ENCODE measurements around the gene LGMN. TPM values are rescaled to one million over a fixed set of nuclear protein-coding genes. Genes with fewer than 3 reads are reported as not detected.

Gene LGMN
- total RNA-seq, 1 experiment from 2014 or later, result 37.2 TPM

- Histone ChIP-seq H3K4me1 (ENCODE audit: control insufficient read depth, insufficient read depth, low read length) (no peaks in the 10 kb centered on the region), H3K4me3 (ENCODE audit: low read depth in 2 of 2, low read length in 2 of 2) (no peak overlapping the region), H3K9me3 (ENCODE audit: control insufficient read depth, insufficient read depth, low read depth, low read length) (no peaks in the 10 kb centered on the region), H3K36me3 (ENCODE audit: control insufficient read depth, insufficient read depth, low read length) (no peaks in the 10 kb centered on the region), H3K27ac (ENCODE audit: low read length) (no peak overlapping the region), H3K27me3 (ENCODE audit: control insufficient read depth, insufficient read depth, low read length) (no peaks in the 10 kb centered on the region)
- ChIA-PET POLR2A (no interaction called here), CTCF (no interaction called here)
- DNase-seq (ENCODE audit: low read depth, low spot score), result no peak
- no TSS peak for BruUV-seq (replicated peaks)
- TF ChIP-seq TCF7L2 (IDR thresholded peaks at IDR 0.05; ENCODE audit: low read depth, low read length) (no peak), REST (IDR thresholded peaks at IDR 0.05; ENCODE audit: insufficient read depth in 1 of 2, low read depth in 2 of 2, low read length in 1 of 2) (no peak), POLR2AphosphoS5 (IDR thresholded peaks at IDR 0.05; ENCODE audit: low read depth, low read length) (no peak), CTCF (IDR thresholded peaks at IDR 0.05) (no peak), SIN3A (IDR thresholded peaks at IDR 0.05; ENCODE audit: borderline replicate concordance, insufficient read depth, low read depth, low read length) (no peak)
- in situ Hi-C loops (cut with HindIII; ENCODE audit: low pct_unique_long_range_greater_than_20kb, low sequenced_read_pairs) (no loop called here), intact Hi-C loops (cut with micrococcal nuclease; ENCODE audit: unreplicated experiment) (no loop called here)
- ATAC-seq, result no peak
Measured at GRCh38 chr14:92704036-92704804, 44.2 kb downstream of the LGMN start.

GRCh38 chr14:92703516-92703915, 44.9 kb downstream of the LGMN start:
- ChIA-PET CTCF (no interaction called here), POLR2A (no interaction called here)
- H3K4me1 ChIP-seq (ENCODE audit: control insufficient read depth, insufficient read depth, low read length), result no peaks in the 10 kb centered on the region
- in situ Hi-C loops (cut with HindIII; ENCODE audit: low pct_unique_long_range_greater_than_20kb, low sequenced_read_pairs) (no loop called here), intact Hi-C loops (cut with micrococcal nuclease; ENCODE audit: unreplicated experiment) (no loop called here)
- no peaks in the 10 kb centered on the region for H3K9me3 ChIP-seq (ENCODE audit: control insufficient read depth, insufficient read depth, low read depth, low read length)
- no peak for DNase-seq (ENCODE audit: low read depth, low spot score)
- BruUV-seq (replicated peaks), result no TSS peak
- H3K27ac ChIP-seq (ENCODE audit: low read length), result no peak overlapping the region
- no peak for ATAC-seq
- H3K36me3 ChIP-seq (ENCODE audit: control insufficient read depth, insufficient read depth, low read length), result no peaks in the 10 kb centered on the region
- TF ChIP-seq POLR2AphosphoS5 (IDR thresholded peaks at IDR 0.05; ENCODE audit: low read depth, low read length) (no peak), TCF7L2 (IDR thresholded peaks at IDR 0.05; ENCODE audit: low read depth, low read length) (no peak), SIN3A (IDR thresholded peaks at IDR 0.05; ENCODE audit: borderline replicate concordance, insufficient read depth, low read depth, low read length) (no peak), REST (IDR thresholded peaks at IDR 0.05; ENCODE audit: insufficient read depth in 1 of 2, low read depth in 2 of 2, low read length in 1 of 2) (no peak), CTCF (IDR thresholded peaks at IDR 0.05) (no peak)
- H3K4me3 ChIP-seq (ENCODE audit: low read depth in 2 of 2, low read length in 2 of 2), result no peak overlapping the region
- H3K27me3 ChIP-seq (ENCODE audit: control insufficient read depth, insufficient read depth, low read length), result no peaks in the 10 kb centered on the region

Measured in Panc1 (cell line).